ENCODE results near the gene MAT2A.

- TF ChIP-seq, protein P1, sequence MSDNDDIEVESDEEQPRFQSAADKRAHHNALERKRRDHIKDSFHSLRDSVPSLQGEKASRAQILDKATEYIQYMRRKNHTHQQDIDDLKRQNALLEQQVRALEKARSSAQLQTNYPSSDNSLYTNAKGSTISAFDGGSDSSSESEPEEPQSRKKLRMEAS (IDR thresholded peaks at IDR 0.05), result no peak
- no peak for TF ChIP-seq ZNF274 (IDR thresholded peaks at IDR 0.05; ENCODE audit: low read depth, low read length)
Measured at GRCh38 chr2:85547859-85548607, 9.1 kb downstream of the MAT2A start.

Measured in HCT116 (cell line).